GM10266 (cell line): Measurements from ENCODE around the gene CCDC68.
"Not testable (repeated sequence)": the region's sequence is repeated elsewhere in the genome, so short reads cannot be mapped to it uniquely, and the experiment has no call there.

Experiments used
- DNase-seq: peaks from one replicate; pipeline ENCODE4 v3.0.0; 2012; ENCODE audit errors: extremely low spot score
- TF ChIP-seq, protein P1 (sequence below): IDR thresholded peaks from 2 replicates; pipeline ENCODE4 v1.5.1; 2012; ENCODE audit warnings: mild to moderate bottlenecking, low read depth; ENCODE audit not compliant: control insufficient read depth, insufficient read depth; ENCODE audit errors: missing control alignments

The CCDC68 gene

DNA sequence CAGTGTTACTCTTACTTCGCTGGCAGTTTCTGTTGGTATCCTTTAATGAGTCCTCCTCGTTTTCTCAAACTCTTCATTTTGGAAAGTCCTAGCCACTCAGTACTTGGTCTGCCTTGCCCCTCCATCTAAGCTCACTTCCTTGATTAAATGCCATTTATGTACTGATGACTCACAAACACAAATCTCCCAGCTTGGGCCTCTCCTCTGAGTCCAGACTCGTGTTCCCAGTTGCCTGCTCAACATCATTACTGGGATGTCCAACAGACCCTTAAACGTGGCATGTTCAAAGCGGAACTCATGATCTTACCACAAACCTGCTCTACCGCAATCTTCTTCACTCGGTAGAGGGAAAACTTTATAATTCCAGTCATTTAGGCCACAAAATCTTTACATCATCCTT, 13.8 kb upstream of the CCDC68 start:
- TF ChIP-seq, protein P1, sequence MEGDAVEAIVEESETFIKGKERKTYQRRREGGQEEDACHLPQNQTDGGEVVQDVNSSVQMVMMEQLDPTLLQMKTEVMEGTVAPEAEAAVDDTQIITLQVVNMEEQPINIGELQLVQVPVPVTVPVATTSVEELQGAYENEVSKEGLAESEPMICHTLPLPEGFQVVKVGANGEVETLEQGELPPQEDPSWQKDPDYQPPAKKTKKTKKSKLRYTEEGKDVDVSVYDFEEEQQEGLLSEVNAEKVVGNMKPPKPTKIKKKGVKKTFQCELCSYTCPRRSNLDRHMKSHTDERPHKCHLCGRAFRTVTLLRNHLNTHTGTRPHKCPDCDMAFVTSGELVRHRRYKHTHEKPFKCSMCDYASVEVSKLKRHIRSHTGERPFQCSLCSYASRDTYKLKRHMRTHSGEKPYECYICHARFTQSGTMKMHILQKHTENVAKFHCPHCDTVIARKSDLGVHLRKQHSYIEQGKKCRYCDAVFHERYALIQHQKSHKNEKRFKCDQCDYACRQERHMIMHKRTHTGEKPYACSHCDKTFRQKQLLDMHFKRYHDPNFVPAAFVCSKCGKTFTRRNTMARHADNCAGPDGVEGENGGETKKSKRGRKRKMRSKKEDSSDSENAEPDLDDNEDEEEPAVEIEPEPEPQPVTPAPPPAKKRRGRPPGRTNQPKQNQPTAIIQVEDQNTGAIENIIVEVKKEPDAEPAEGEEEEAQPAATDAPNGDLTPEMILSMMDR = no peak
- no peak for DNase-seq

DNA sequence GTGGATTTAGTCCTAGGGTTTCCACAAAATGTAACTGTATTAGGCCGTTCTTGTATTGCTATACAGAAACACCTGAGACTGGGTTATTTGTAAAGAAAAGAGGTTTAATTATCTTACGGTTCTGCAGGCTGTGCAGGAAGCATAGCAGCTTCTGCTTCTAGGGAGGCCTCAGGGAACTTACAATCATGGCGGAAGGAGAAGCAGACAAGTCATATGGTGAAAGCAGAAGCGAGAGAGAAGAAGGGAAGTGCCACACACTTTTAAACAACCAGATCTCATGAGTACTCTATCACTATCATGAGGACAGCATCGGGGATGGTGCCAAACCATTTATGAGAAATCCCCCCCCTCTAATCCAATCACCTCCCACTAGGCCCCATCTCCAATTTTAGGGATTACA, 9.5 kb upstream of the CCDC68 start:
- no peak for DNase-seq
- TF ChIP-seq, protein P1 = no peak

DNA sequence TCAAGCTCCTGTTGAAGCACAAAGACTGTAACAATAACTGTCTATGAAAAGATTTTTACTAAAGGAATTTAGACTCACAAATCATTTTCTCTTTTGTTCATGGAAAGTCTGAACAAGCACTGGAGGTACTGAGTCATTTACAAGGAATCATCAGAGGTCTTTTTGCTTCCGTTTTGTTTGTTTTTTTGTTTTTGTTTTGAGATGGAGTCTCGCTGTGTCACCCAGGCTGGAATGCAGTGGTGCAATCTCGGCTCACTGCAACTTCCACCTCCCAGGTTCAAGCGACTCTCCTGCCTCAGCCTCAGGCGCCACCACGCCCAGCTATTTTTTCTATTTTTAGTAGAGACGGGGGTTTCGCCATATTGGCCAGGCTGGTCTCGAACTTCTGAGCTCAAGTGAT, 9.0 kb upstream of the CCDC68 start:
- DNase-seq = not testable (repeated sequence)

DNA sequence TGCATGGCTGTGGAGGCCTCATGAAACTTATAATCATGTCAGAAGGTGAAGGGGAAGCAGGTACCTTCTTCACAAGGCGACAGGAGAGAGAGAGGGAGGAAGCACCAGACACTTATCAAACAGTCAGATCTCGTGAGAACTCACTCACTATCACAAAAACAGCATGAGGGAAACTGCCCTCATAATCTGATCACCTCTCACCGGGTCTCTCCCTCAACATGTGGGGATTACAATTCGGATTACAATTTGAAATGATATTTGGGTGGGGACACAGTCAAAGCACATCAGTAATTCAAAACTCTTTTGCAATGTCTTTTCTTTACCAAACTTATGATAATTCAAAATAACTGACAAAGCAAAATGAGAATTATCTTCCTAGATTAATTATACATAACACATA, 8.5 kb upstream of the CCDC68 start:
- DNase-seq = no peak
- TF ChIP-seq, protein P1 = no peak

DNA sequence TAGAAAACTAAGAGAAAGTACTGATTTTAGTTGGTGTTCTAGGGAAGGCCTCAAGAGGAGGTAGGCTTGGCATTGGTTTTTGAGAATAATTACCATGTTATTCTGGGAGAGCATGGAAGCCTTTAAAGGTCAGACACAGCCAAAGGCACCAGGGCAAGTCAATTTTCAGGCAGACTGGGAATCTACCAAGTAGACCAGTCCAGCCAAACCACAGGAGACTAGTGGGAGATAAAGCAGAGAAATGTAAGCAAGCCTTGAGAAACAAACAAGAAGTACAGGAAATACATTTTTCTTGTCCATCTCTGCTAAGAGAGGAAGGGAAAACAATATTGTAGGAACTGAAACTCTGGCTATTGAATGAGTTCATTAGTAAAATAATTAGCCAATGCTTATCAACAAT, 5.5 kb upstream of the CCDC68 start:
- DNase-seq = no peak
- TF ChIP-seq, protein P1 = no peak

DNA sequence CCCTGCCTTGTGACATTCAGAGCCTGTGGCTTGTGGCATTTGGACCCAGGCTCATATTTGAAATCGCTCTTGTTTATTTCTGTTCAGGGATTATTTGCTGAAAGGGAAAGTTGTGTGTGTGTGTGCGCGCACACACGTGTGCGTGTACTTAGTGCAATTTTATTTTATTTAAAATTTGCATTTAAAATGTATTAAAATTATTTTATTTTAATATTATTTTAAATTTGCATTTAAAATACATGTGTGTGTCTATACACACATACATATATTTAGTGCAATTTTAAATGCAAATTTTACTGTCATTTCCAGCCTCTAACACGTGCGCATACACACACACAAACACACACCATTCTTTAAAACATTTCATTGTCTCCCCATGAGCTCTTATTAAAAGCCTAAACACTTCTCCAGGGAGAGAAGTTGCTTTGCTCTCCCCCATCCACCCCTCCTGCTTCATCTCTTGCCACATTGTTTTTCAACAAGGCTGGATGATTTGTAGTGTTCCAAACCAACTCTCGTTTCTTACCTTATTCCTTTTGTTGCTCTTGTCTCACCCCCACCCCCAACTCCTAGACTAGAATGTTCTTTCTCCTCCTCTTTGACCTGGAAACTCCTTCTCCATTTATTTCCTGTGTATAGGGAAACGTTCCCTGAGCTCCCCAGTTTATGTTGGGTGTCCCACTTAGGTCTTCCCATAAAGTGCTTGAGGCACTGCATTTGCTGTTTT, 3.8 kb upstream of the CCDC68 start:
- TF ChIP-seq, protein P1 = no peak
- no peak for DNase-seq

DNA sequence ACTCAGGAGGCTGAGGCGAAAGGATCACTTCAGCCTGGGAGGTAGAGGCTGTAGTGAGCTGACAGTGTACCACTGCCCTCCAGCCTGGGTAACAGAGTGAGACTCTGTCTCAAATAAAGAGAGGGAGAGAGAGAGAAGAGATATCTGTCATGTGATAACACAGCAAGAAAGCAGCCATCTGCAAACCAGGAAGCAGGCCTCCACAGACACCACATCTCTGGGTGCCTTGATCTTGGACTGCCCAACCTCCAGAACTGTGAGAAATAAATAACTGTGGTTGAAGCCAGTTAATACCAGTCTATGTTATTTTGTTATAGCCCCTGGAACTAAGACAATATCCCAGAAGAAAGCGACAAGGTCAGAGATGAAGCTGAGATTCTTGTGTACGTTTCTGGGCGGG, 2.6 kb upstream of the CCDC68 start:
- TF ChIP-seq, protein P1 = no peak
- DNase-seq = no peak

DNA sequence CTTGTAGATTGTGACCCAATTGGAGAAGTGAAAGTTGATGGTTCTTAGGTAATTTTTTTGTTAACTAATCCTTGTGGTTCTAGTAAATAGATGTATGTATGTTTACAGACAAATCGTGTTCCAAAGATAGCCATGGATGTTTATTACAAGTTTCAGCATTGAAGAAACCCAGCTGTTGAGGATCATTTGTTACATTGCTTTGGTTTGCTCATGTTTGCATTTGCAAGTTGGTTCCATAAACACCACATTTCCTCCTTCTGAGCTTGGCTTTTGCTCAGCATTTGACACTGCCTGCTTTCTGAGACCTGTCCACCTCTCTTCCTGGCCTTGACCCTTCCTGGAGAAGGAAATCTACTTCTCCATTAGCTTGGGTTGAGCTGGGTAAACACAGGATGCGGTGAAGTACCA, 1.8 kb upstream of the CCDC68 start:
- DNase-seq = no peak
- TF ChIP-seq, protein P1 = no peak
